ENCODE data around the gene PDGFD.
A peak's percentile ranks its signal among the peaks of the same experiment; 100 is the strongest.

PDGFD gene

DNA sequence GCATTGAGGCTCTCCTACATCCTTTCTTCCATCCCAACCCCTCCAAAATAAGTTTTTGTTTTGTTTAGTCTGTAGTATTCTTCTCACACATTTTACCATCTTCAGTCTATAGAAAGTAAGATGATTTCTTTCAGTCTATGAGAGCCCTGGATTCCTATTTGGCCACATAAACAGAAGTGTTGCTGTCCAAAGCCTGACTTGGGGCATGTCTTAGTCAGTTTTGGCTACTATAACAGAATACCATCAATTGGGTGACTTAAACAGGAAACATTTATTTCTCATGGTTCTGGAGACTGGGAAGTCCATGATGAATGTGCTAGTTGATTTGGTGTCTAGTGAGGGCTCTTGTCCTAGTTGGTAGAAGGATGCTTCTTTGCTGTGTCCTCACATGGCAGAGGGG, 274.3 kb downstream of the PDGFD start:
- peaks cover 6% of the 10 kb centered on the region; the same call in 1 of the 2 replicates for H3K4me1 ChIP-seq (ENCODE audit: low read length)

DNA sequence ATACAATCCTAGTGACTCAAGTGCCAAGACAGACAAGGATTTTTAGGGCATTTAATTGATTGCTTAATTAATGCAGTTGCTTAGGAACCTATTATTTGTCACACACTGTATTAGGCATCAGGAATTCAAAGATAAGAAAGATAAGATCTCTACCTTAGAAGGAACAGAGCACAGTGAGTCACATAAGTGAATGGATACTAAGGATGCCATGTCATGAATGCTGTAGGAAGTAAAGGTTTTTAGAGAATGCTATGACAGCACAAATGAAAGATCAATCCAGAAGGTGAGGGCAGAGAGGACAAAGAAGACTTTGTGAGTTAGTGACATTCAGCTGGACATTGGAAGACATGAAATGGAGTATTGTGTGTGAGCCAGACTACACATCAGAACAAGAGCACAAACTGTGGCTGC, 275.4 kb downstream of the PDGFD start:
- Histone ChIP-seq H3K27me3 (ENCODE audit: low read depth, low read length) (peaks cover 26% of the 10 kb centered on the region), H3K36me3 (replicated peaks; ENCODE audit: low read depth, low read length) (no peaks in the 10 kb centered on the region), H3K9me3 (ENCODE audit: insufficient read depth, low read length) (no peaks in the 10 kb centered on the region), H3K27ac (ENCODE audit: low read length) (no peak overlapping the region), H3K4me1 (ENCODE audit: low read length) (peaks cover 6% of the 10 kb centered on the region; the same call in 1 of the 2 replicates), H3K9ac (ENCODE audit: low read length) (no peak overlapping the region), H3K4me2 (ENCODE audit: low read length) (no peak overlapping the region), H3K4me3 (ENCODE audit: low read length) (no peak overlapping the region), H2AFZ (ENCODE audit: low read depth, low read length) (no peak overlapping the region), H3K79me2 (ENCODE audit: low read length) (no peaks in the 10 kb centered on the region), H4K20me1 (ENCODE audit: insufficient read depth, low read length) (no peaks in the 10 kb centered on the region)
- TF ChIP-seq, protein P1, sequence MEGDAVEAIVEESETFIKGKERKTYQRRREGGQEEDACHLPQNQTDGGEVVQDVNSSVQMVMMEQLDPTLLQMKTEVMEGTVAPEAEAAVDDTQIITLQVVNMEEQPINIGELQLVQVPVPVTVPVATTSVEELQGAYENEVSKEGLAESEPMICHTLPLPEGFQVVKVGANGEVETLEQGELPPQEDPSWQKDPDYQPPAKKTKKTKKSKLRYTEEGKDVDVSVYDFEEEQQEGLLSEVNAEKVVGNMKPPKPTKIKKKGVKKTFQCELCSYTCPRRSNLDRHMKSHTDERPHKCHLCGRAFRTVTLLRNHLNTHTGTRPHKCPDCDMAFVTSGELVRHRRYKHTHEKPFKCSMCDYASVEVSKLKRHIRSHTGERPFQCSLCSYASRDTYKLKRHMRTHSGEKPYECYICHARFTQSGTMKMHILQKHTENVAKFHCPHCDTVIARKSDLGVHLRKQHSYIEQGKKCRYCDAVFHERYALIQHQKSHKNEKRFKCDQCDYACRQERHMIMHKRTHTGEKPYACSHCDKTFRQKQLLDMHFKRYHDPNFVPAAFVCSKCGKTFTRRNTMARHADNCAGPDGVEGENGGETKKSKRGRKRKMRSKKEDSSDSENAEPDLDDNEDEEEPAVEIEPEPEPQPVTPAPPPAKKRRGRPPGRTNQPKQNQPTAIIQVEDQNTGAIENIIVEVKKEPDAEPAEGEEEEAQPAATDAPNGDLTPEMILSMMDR (IDR thresholded peaks at IDR 0.05; ENCODE audit: low read depth, low read length) = no peak
- no peak for TF ChIP-seq EZH2phosphoT487 (IDR thresholded peaks at IDR 0.05; ENCODE audit: low read depth)

More for the DNA sequence above, 274.3 kb downstream of the PDGFD start:
- Histone ChIP-seq H3K4me2 (ENCODE audit: low read length) (no peak overlapping the region), H3K79me2 (ENCODE audit: low read length) (no peaks in the 10 kb centered on the region), H2AFZ (ENCODE audit: low read depth, low read length) (no peak overlapping the region), H3K4me3 (ENCODE audit: low read length) (no peak overlapping the region), H3K27me3 (ENCODE audit: low read depth, low read length) (peaks cover 33% of the 10 kb centered on the region), H3K27ac (ENCODE audit: low read length) (no peak overlapping the region), H3K9me3 (ENCODE audit: insufficient read depth, low read length) (no peaks in the 10 kb centered on the region), H3K9ac (ENCODE audit: low read length) (no peak overlapping the region), H3K36me3 (replicated peaks; ENCODE audit: low read depth, low read length) (no peaks in the 10 kb centered on the region), H4K20me1 (ENCODE audit: insufficient read depth, low read length) (no peaks in the 10 kb centered on the region)
- TF ChIP-seq, protein P1 (IDR thresholded peaks at IDR 0.05; ENCODE audit: low read depth, low read length) = no peak
- TF ChIP-seq EZH2phosphoT487 (IDR thresholded peaks at IDR 0.05; ENCODE audit: low read depth) = no peak

DNA sequence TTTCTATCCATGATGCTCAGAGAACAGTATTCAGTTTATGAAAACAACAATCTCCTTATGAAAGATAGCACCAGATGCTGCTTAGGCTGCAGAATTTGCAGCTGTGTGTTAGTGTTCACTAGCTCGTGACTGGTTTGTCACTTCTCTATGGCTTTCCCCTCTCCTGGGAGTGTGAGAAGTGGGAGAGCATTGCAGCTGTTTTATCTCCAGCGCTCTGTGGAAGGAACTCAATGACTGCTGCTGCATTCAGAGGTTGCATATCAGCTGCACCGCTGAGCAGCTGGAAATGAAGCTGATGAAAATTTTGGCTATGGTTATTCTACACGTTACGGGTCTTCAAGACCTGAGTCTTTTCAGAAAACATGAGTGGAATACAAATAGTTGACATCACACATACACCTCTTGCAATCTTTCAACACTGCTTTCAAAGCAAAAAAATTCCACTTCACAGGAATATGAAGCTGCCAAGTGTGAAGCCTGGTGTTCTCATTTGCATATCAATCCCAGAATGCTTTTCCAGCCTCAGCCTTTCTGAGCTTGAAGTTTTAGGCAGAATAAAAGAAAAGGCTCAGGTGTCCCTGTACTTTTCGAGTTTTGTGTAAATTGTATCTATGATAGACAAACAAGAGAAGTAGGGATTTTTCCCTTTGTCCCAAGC, 276.8 kb downstream of the PDGFD start:
- Histone ChIP-seq H3K9ac (ENCODE audit: low read length) (no peak overlapping the region), H3K4me1 (ENCODE audit: low read length) (peaks cover 13% of the 10 kb centered on the region), H2AFZ (ENCODE audit: low read depth, low read length) (no peak overlapping the region)

DNA sequence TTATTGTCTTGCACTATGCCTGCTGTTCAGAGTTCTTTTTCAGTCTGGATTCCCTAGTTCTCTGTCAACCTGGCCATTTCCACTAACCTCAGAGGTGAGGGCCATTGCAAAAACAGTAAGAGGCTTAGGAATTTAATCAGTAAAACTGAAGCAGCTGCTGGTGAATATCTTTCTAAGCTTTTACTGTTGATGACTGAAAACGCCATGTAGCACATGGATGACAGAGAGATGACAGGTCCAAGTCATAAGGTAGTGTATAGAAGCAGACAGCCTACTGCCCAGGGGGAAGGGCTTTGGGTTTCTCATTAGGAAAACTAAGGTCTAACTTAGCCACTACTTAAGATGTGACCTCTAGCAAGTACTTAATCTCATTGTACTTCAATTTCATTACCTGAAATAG, 280.1 kb downstream of the PDGFD start:
- Histone ChIP-seq H3K36me3 (replicated peaks; ENCODE audit: low read depth, low read length) (no peaks in the 10 kb centered on the region), H3K27ac (ENCODE audit: low read length) (no peak overlapping the region), H3K79me2 (ENCODE audit: low read length) (no peaks in the 10 kb centered on the region), H4K20me1 (ENCODE audit: insufficient read depth, low read length) (no peaks in the 10 kb centered on the region), H3K9ac (ENCODE audit: low read length) (no peak overlapping the region), H2AFZ (ENCODE audit: low read depth, low read length) (no peak overlapping the region), H3K4me1 (ENCODE audit: low read length) (peaks cover 16% of the 10 kb centered on the region), H3K9me3 (ENCODE audit: insufficient read depth, low read length) (no peaks in the 10 kb centered on the region), H3K4me3 (ENCODE audit: low read length) (no peak overlapping the region), H3K27me3 (ENCODE audit: low read depth, low read length) (peaks cover 24% of the 10 kb centered on the region), H3K4me2 (ENCODE audit: low read length) (no peak overlapping the region)
- TF ChIP-seq, protein P1 (IDR thresholded peaks at IDR 0.05; ENCODE audit: low read depth, low read length) = no peak
- TF ChIP-seq EZH2phosphoT487 (IDR thresholded peaks at IDR 0.05; ENCODE audit: low read depth) = no peak

More for the DNA sequence above, 276.8 kb downstream of the PDGFD start:
- TF ChIP-seq, protein P1 (IDR thresholded peaks at IDR 0.05; ENCODE audit: low read depth, low read length) = no peak
- TF ChIP-seq EZH2phosphoT487 (IDR thresholded peaks at IDR 0.05; ENCODE audit: low read depth) = no peak
- Histone ChIP-seq H3K27ac (ENCODE audit: low read length) (no peak overlapping the region), H4K20me1 (ENCODE audit: insufficient read depth, low read length) (no peaks in the 10 kb centered on the region), H3K27me3 (ENCODE audit: low read depth, low read length) (peaks cover 26% of the 10 kb centered on the region), H3K4me3 (ENCODE audit: low read length) (no peak overlapping the region), H3K36me3 (replicated peaks; ENCODE audit: low read depth, low read length) (no peaks in the 10 kb centered on the region), H3K79me2 (ENCODE audit: low read length) (no peaks in the 10 kb centered on the region), H3K9me3 (ENCODE audit: insufficient read depth, low read length) (no peaks in the 10 kb centered on the region), H3K4me2 (ENCODE audit: low read length) (peak overlapping the region; percentile 20; the same call in 1 of the 2 replicates)

Data from OCI-LY3 (cell line).